T1000 (cell line): ENCODE data around the gene NTN5.

ENCODE experiments used
- DNase-seq: peaks from one replicate; lab custom pipeline; 2025; ENCODE audit warnings: mixed read lengths; lab: John Stamatoyannopoulos, UW

The NTN5 gene

DNA sequence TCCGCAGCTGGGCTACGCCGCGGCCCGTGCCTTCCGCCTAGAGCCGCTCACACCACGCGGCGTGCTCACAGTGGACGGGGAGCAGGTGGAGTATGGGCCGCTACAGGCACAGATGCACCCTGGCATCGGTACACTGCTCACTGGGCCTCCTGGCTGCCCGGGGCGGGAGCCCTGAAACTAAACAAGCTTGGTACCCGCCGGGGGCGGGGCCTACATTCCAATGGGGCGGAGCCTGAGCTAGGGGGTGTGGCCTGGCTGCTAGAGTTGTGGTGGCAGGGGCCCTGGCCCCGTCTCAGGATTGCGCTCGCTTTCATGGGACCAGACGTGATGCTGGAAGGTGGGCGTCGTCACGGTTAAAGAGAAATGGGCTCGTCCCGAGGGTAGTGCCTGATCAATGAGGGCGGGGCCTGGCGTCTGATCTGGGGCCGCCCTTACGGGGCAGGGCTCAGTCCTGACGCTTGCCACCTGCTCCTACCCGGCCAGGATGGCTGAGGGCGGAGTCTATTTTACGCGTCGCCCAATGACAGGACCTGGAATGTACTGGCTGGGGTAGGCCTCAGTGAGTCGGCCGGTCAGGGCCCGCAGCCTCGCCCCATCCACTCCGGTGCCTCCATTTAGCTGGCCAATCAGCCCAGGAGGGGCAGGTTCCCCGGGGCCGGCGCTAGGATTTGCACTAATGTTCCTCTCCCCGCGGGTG lies 43.1 kb downstream of the NTN5 start:
- no peak for DNase-seq

GRCh38 chr19:48629297-48629598 lies 43.6 kb downstream of the NTN5 start:
- no peak for DNase-seq

DNA sequence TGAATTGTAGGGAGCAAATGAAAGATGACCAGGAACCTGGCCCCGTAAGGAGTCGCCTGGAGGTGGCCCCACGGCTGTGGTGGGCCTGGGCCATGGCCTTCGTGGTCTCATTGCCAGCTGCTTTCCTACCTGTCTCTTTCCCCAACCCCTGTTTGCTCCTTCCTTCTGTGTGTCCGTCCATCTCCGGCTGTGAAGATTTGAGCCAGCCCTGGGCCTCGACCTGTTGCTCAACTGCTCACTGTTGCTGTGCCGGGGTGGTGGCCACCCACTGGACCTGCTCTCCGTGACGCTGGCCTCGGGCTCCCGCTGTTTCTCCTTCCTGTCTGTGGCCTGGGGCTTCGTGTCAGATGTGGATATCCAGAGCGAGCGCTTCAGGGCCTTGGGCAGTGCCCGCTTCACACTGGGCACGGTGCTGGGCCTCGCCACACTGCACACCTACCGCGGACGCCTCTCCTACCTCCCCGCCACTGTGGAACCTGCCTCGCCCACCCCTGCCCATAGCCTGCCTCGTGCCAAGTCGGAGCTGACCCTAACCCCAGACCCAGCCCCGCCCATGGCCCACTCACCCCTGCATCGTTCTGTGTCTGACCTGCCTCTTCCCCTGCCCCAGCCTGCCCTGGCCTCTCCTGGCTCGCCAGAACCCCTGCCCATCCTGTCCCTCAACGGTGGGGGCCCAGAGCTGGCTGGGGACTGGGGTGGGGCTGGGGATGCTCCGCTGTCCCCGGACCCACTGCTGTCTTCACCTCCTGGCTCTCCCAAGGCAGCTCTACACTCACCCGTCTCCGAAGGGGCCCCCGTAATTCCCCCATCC lies 44.1 kb downstream of the NTN5 start:
- no peak for DNase-seq

DNA sequence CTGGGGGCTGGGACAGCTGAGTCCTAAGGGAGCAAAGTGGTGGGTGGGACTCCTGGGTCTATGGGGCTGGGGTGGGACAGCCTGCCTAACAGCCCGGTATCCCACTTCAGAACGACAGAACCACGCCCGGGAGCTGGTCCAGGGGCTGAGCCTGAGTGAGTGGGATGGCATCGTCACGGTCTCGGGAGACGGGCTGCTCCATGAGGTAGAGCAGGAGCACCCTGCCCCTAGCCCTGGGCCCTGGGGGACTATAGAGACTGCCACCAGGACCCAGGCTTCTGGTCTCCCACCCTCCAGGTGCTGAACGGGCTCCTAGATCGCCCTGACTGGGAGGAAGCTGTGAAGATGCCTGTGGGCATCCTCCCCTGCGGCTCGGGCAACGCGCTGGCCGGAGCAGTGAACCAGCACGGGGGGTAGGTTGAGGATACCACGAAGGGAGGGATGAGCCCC lies 44.9 kb downstream of the NTN5 start:
- no peak for DNase-seq

DNA sequence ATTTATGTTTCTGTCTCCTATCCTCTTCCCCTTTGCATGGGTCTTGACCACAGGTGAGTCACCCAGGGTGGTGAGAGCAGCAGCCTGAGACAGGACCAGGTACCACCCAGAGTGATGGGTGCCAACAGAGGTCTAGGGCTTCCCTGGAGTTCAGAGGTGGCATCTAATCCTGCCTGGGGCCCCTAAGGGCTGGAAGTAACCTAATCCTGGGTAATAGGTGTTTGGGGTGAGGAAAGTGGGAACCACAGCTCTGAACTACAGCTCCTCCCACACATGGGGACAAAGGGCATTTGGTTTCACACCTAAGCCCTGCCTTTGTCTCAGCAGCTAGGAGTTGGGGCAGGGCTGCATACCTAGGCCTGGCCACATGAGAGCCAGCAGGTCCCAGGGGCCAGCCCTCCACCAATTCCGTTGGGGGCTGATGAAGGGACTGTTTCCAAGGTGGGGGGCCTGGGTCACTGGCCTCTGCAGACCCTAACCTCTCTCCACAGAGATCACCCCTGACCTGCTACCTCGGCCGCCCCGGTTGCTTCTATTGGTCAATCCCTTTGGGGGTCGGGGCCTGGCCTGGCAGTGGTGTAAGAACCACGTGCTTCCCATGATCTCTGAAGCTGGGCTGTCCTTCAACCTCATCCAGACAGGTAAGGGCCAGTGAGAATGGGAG lies 45.5 kb downstream of the NTN5 start:
- DNase-seq: no peak

DNA sequence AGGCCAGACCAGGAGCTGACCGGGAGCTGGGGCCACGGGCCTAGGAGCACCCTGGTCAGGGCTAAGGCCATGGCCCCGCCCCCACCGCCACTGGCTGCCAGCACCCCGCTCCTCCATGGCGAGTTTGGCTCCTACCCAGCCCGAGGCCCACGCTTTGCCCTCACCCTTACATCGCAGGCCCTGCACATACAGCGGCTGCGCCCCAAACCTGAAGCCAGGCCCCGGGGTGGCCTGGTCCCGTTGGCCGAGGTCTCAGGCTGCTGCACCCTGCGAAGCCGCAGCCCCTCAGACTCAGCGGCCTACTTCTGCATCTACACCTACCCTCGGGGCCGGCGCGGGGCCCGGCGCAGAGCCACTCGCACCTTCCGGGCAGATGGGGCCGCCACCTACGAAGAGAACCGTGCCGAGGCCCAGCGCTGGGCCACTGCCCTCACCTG lies 46.9 kb downstream of the NTN5 start:
- no peak for DNase-seq

GRCh38 chr19:48624791-48625723 lies 47.8 kb downstream of the NTN5 start:
- DNase-seq: no peak

DNA sequence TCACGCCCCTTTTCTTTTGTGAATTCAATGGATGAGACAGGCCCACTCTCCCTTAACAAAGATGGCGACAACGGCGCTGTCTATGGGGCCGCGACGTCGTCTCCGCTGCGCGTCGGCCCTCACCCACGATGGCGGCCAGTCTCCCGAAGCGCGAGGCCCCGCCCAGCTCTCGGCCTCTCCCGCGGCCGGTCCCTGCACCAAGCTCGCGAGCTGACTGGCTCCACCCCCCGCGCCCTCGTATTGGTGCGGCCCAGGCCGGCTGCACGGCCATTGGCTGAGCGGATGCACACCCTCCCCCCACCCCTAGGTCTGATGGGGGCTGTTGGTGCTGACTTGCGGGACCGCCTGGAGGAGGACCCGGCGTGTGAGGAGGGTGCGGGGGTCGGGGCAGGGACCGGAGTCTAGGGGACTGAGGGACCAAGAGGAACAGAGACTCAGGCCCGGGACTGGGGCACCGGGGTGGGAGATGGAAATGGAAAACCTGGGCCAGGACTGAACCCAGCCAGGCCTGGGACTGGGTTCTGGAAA lies 48.7 kb downstream of the NTN5 start:
- DNase-seq: peak; percentile 93

DNA sequence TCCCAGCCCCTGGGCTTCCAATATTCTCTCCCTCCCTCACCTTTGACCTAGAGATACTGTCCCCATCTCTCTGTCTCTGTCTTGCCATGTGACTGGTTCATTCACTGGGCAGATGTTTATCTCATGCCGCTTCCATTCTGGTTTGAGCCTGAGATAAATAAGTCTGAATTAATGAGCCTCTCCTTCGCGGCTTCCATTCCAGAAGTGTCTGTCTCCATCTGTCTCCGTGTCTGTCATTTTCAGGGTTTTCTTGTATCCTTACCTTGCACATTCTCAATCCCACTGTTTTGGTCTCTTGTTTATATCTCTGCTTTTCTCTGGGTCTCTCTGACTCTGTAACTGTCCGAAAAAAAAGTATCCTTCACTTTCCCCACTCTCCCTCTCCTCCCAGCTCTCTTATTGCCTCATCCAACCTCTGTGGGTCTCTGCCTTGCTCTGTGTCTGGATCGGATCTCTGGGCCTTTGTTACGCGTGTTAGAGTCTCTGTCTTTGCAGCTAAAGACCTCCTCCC lies 49.2 kb downstream of the NTN5 start:
- no peak for DNase-seq

GRCh38 chr19:48619692-48620585 lies 52.9 kb downstream of the NTN5 start:
- no peak for DNase-seq

GRCh38 chr19:48618916-48619691 lies 53.7 kb downstream of the NTN5 start, which contains the start of the genes RPL18 and SPHK2:
Gene RPL18, minus strand, starts transcription at chr19:48619178. Its CDS starts 35 bp downstream, at chr19:48619143.
Gene SPHK2, plus strand, starts transcription at chr19:48619506. Its CDS starts 1,009 bp downstream, at chr19:48620515.
- peak; percentile 98 for DNase-seq

- no peak for DNase-seq
Measured at GRCh38 chr19:48618278-48618915, 54.4 kb downstream of the NTN5 start.

DNA sequence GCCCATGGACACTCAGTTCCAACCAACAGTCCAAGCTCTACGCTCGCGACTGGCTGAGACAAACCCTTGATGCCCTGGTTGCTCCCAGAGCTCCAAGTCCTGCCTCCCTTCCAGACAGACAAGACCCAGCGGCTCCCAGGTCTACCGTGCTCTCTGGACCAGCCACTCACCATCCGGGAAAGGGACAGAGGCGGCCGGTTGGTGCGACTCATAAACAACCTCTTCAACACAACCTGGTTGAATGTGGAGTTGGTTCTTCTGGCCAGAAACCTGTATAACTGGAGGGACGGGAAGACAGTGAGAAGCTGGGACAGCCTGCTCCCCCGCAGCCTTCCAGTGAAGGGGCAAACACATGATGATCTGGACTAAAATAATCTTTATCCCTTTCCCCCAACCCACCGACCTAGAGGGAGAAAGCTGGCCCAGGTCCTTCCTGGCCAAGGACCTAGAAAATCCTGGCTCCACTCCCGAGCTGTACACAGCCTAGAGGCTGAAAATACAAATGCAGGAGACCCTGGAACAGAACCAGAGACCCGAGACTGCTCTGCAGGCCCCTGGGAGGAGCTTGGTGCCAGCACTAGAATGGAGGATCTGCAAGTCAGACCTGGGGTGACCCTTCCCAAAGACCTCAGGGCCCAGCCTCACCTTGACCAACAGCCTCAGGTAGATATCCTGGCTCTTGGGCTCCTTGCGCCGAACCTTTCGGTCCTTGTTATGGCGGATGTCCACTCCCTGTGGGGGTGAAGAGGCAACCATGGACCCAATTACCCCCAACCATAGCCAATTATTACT lies 55.5 kb downstream of the NTN5 start:
- DNase-seq: no peak

- no peak for DNase-seq
Measured at GRCh38 chr19:48616491-48617056, 56.2 kb downstream of the NTN5 start.

- DNase-seq: no peak
Measured at GRCh38 chr19:48616041-48616436, 56.8 kb downstream of the NTN5 start.

GRCh38 chr19:48615231-48616040 lies 57.4 kb downstream of the NTN5 start:
- DNase-seq: no peak
